Suprapubic skin (tissue), 4 donors: ENCODE data around the gene SMS. TPM values are rescaled to one million over a fixed set of nuclear protein-coding genes. Genes with fewer than 3 reads are reported as not detected.

Source experiments
- DNase-seq, 2 donors: peaks; one replicate each; pipeline ENCODE4 v3.0.0-alpha.2; 2019; ENCODE audit warnings: low spot score in 2 of 2
- H3K27ac ChIP-seq: fragments of 200-600 bp; sonication (generic); one replicate; pipeline ENCODE4 v1.5.1; 2019
- H3K27me3 ChIP-seq: fragments of 200-600 bp; sonication (generic); one replicate; pipeline ENCODE4 v1.5.1; 2019
- H3K36me3 ChIP-seq: fragments of 200-600 bp; sonication (generic); one replicate; pipeline ENCODE4 v1.5.1; 2019
- H3K4me1 ChIP-seq: fragments of 200-600 bp; sonication (generic); one replicate; pipeline ENCODE4 v1.5.1; 2019
- H3K4me3 ChIP-seq: fragments of 200-600 bp; sonication (generic); one replicate; pipeline ENCODE4 v1.5.1; 2019; ENCODE audit warnings: mild to moderate bottlenecking
- H3K9me3 ChIP-seq: fragments of 200-600 bp; sonication (generic); one replicate; pipeline ENCODE4 v1.5.1; 2019
- CTCF ChIP-seq, 2 donors: fragments of 200-600 bp in 1 of 2; fragments of 450-650 bp in 1 of 2; sonication (generic) in 1 of 2; IDR thresholded peaks; one replicate each; pipeline ENCODE4 v1.5.1; 2016 to 2019; ENCODE audit warnings: antibody characterized with exemption in 2 of 2, mild to moderate bottlenecking in 1 of 2, moderate library complexity in 1 of 2
- EP300 ChIP-seq: sonication (generic); formaldehyde crosslinking; IDR thresholded peaks from one replicate; pipeline ENCODE4 v1.6.1; 2017; ENCODE audit warnings: antibody characterized with exemption
- POLR2A ChIP-seq, 2 donors: fragments of 450-650 bp; IDR thresholded peaks; one replicate each; pipeline ENCODE4 v1.6.1; 2017; ENCODE audit warnings: antibody characterized with exemption in 2 of 2, mild to moderate bottlenecking in 2 of 2, moderate library complexity in 2 of 2
- POLR2AphosphoS5 ChIP-seq, 3 donors: sonication (generic); formaldehyde crosslinking; IDR thresholded peaks; one replicate each; pipeline ENCODE4 v1.6.1; 2017; ENCODE audit warnings: antibody characterized with exemption in 3 of 3
- WGBS: methylation state at CpG from one replicate; pipeline ENCODE4 v1.1.5; 2018; 5-methylcytosine and 5-hydroxymethylcytosine counted together
- total RNA-seq, 4 donors: library from RNA; depleted of rRNA; stranded (reverse); fragments of >200 nt; gene quantifications; one replicate each; pipeline ENCODE4 v1.1.0, GENCODE V29; 2016

Gene SMS
- total RNA-seq, 4 donors from 2014 or later = 19.0 to 27.3 (median 26.3) TPM

GRCh38 chrX:21989384-21989783 is 48.9 kb downstream of the SMS start:
- no peak for DNase-seq
- Histone ChIP-seq H3K27ac (no peak overlapping the region), H3K27me3 (no peaks in the 10 kb centered on the region), H3K4me1 (no peaks in the 10 kb centered on the region), H3K36me3 (peaks cover 6% of the 10 kb centered on the region), H3K9me3 (no peaks in the 10 kb centered on the region), H3K4me3 (no peak overlapping the region)
- TF ChIP-seq POLR2AphosphoS5 (IDR thresholded peaks at IDR 0.05) (no peak), POLR2A (IDR thresholded peaks at IDR 0.05) (no peak), EP300 (no peak), CTCF (IDR thresholded peaks at IDR 0.05) (no peak)
- WGBS = 77% methylated on average over 4 of the region's 4 CpGs

- Histone ChIP-seq H3K27ac (no peak overlapping the region), H3K36me3 (peaks cover 6% of the 10 kb centered on the region), H3K4me1 (no peaks in the 10 kb centered on the region), H3K27me3 (no peaks in the 10 kb centered on the region), H3K4me3 (no peak overlapping the region), H3K9me3 (no peaks in the 10 kb centered on the region)
- no peak for DNase-seq
- WGBS = 94% methylated on average over 8 of the region's 8 CpGs
- no peak for TF ChIP-seq EP300
- no peak for TF ChIP-seq POLR2A (IDR thresholded peaks at IDR 0.05)
- no peak for TF ChIP-seq CTCF (IDR thresholded peaks at IDR 0.05)
- no peak for TF ChIP-seq POLR2AphosphoS5 (IDR thresholded peaks at IDR 0.05)
These were observed 50.3 kb downstream of the SMS start for GRCh38 chrX:21990832-21991231.

DNA sequence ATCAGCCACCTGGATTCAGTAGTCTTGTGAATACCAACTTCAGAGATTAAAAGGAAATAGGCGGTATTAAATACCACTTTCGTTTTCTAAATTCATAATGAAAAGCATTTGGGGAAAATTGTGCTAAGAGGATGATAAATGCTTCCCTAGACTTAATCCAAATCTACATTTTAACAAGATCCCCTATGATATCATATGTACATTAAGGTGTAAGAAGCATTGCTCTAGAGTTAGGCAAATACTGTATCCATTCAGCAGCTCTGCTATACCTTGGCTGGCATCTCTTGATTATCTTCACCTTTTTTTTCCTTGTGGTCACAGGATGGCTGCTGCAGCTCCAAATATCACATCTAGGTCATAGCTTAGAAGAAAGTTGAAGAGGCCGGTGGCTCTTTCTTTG is 51.0 kb downstream of the SMS start:
- H3K4me3 ChIP-seq = no peak overlapping the region
- H3K9me3 ChIP-seq = no peaks in the 10 kb centered on the region
- no peaks in the 10 kb centered on the region for H3K27me3 ChIP-seq
- H3K36me3 ChIP-seq = peaks cover 6% of the 10 kb centered on the region
- 84% methylated on average over 3 of the region's 3 CpGs for WGBS
- no peak overlapping the region for H3K27ac ChIP-seq
- H3K4me1 ChIP-seq = no peaks in the 10 kb centered on the region
- DNase-seq = no peak
- TF ChIP-seq POLR2AphosphoS5 (IDR thresholded peaks at IDR 0.05) (no peak), CTCF (IDR thresholded peaks at IDR 0.05) (no peak), EP300 (no peak)

GRCh38 chrX:21993265-21993664 is 52.8 kb downstream of the SMS start:
- no peaks in the 10 kb centered on the region for H3K4me1 ChIP-seq
- H3K4me3 ChIP-seq = no peak overlapping the region
- H3K27ac ChIP-seq = no peak overlapping the region
- no peaks in the 10 kb centered on the region for H3K27me3 ChIP-seq
- H3K9me3 ChIP-seq = no peaks in the 10 kb centered on the region
- TF ChIP-seq EP300 (no peak), POLR2AphosphoS5 (IDR thresholded peaks at IDR 0.05) (no peak), CTCF (IDR thresholded peaks at IDR 0.05) (no peak), POLR2A (IDR thresholded peaks at IDR 0.05) (no peak)
- no peak for DNase-seq
- no peaks in the 10 kb centered on the region for H3K36me3 ChIP-seq
- 82% methylated on average over 8 of the region's 8 CpGs for WGBS

DNA sequence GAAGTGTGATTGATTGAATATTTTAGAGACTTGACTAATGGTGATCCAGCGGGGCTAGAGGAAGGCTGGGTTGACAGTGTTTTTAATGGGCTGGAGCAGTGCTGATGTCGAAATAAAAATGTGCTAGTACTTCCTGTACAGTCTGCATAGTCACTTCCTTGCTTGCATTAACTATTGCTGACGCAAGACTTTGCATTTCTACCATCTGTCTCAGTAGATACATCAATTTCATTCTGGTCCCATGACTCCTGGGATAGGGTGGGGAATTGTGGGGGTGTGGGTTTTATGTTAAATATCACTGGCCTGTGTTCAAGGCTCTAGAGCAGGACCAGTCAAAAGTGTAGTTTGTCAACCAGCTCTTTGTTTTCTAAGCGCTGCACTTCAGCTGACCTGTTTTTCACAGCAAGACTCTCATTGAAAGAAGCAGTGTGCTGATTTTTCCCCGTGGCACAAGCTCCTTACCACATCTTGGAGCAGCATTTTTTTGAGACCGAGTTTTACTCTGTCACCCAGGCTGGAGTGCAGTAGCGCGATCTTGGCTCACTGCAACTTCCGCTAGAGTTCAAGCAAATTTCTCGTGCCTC is 56.5 kb downstream of the SMS start:
- H3K36me3 ChIP-seq = no peaks in the 10 kb centered on the region
- DNase-seq = no peak
- WGBS = 70% methylated on average over 10 of the region's 10 CpGs
- TF ChIP-seq CTCF (IDR thresholded peaks at IDR 0.05) (no peak), POLR2AphosphoS5 (IDR thresholded peaks at IDR 0.05) (no peak), POLR2A (IDR thresholded peaks at IDR 0.05) (no peak), EP300 (no peak)
- no peaks in the 10 kb centered on the region for H3K4me1 ChIP-seq
- H3K9me3 ChIP-seq = no peaks in the 10 kb centered on the region
- H3K27ac ChIP-seq = no peak overlapping the region
- H3K27me3 ChIP-seq = no peaks in the 10 kb centered on the region
- no peak overlapping the region for H3K4me3 ChIP-seq
